Inferior parietal cortex (tissue), 1 donor: Measurements from ENCODE around the gene SRGAP1.
"Not testable (repeated sequence)": the region's sequence is repeated elsewhere in the genome, so short reads cannot be mapped to it uniquely, and the experiment has no call there.

ENCODE experiments used
- DNase-seq: peaks from one replicate; pipeline ENCODE4 v3.0.0-alpha.2; 2016; ENCODE audit errors: extremely low spot score

Gene SRGAP1

GRCh38 chr12:64122154-64122553 is 277.7 kb downstream of the SRGAP1 start:
- DNase-seq: no peak

GRCh38 chr12:64122995-64123394 is 278.5 kb downstream of the SRGAP1 start:
- no peak for DNase-seq

DNA sequence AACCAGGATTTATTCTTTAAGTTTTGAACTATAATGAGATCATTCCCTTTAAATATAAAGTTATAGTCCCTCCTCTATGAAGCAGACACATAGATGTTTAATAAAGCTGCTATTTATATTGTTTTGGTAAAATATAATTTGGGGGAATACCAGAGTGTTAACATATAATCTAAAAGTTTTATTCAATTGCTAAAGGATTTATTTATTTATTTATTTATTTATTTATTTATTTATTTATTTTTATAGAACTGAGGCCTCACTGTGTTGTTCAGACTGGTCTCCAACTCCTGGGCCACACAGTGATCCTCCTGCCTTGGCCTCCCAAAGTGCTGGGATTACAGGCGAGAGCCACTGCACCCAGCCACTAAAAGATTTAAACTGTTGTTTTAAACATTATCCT is 278.9 kb downstream of the SRGAP1 start:
- no peak for DNase-seq

GRCh38 chr12:64124511-64125197 is 280.2 kb downstream of the SRGAP1 start:
- no peak for DNase-seq

DNA sequence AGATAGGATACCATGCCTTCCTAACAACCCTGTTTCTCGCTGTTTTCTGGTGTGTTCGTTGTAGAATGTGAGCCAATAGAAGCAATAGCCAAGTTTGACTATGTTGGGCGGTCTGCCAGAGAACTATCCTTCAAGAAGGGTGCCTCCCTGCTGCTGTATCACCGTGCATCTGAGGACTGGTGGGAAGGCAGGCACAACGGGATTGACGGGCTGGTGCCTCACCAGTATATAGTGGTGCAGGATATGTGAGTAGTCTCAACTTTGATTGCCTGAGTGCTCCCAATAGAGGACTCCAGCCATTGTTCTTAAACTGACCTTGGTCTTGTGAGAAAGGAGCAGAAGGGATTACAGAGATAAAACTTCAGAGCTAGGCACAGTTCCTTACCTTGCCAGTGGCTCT is 281.4 kb downstream of the SRGAP1 start:
- DNase-seq: no peak

DNA sequence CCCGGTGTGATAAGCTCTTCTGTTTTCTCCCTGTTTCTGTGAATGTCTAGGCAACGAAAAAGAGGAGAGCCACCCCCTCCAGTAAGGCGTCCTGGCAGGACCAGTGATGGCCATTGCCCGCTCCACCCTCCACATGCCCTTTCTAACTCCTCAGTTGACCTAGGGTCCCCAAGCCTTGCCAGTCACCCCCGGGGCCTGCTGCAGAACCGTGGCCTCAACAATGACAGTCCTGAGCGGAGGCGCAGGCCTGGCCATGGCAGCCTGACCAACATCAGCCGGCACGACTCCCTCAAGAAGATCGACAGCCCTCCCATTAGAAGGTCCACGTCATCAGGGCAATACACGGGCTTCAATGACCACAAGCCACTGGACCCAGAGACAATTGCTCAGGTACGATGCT is 283.3 kb downstream of the SRGAP1 start:
- no peak for DNase-seq

DNA sequence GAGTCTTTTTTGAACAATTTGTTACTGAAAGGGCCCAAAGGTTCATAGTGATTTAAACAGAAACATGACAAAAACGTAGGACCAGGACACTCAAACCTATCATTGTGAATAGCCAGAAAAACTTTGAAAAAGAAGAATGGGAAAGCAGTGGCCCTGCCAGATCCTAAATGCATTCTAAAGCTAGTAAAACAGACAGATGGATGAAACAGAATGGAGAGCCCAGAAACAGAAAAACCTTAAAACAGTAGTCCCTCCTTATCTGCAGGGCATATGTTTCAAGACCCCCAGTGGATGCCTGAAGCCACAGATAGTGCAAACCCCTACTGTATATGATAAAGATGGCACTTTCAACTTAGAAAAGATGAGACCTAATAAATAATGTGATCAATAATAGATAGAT is 283.9 kb downstream of the SRGAP1 start:
- no peak for DNase-seq

GRCh38 chr12:64130476-64130875 is 286.0 kb downstream of the SRGAP1 start:
- DNase-seq: not testable (repeated sequence)

- not testable (repeated sequence) for DNase-seq
These were observed 287.0 kb downstream of the SRGAP1 start for GRCh38 chr12:64131456-64131855.

DNA sequence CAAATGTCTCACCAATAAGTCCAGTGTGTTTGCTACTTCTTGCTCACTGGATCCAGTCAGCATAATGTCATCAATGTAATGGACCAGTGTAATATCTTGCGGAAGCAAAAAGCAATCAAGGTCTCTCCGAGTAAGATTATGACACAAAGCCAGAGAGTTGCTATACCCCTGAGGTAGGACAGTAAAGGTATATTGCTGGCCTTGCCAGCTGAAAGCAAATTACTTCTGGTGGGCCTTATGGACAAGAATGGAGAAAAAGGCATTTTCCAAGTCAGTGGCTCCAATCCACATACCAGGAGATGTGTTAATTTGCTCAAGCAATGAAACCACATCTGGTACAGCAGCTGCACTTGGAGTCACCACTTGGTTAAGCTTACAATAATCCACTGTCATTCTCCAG is 288.2 kb downstream of the SRGAP1 start:
- DNase-seq: not testable (repeated sequence)

GRCh38 chr12:64137117-64137516 is 292.6 kb downstream of the SRGAP1 start:
- DNase-seq: no peak

GRCh38 chr12:64139021-64139420 is 294.5 kb downstream of the SRGAP1 start:
- DNase-seq: no peak

DNA sequence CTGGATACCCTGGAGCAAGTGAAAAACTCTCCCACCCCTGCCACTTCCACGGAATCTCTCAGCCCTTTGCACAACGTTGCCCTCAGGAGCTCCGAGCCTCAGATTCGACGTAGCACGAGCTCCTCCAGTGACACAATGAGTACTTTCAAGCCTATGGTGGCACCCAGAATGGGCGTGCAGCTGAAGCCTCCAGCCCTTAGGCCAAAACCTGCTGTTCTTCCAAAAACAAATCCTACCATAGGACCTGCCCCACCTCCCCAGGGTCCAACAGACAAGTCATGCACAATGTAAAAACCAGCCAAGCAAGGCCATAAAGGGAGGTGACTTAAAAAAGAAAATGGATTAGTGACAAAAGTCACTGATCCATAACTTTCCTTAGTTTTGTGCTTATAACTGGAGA is 297.9 kb downstream of the SRGAP1 start:
- no peak for DNase-seq

GRCh38 chr12:64142784-64143183 is 298.3 kb downstream of the SRGAP1 start:
- no peak for DNase-seq

DNA sequence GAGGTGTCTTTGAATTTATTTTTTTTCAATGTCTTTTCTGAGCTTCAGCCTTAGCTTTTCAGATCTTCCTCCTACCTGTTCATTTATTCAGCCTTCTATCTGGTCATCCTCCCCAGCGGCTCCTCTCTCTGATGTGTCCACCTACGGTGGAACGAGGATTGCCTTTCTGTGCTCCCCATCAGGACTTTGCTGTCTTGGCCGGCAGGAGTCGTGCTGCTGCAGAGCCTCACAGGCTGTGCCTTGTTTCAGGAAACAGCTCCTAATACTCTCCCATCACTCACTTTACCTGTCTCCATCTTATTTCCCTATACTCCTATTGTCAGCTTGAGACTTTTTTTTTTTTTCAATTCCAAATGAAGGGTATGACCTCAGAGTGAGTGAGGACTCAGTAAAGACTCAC is 300.7 kb downstream of the SRGAP1 start:
- no peak for DNase-seq

DNA sequence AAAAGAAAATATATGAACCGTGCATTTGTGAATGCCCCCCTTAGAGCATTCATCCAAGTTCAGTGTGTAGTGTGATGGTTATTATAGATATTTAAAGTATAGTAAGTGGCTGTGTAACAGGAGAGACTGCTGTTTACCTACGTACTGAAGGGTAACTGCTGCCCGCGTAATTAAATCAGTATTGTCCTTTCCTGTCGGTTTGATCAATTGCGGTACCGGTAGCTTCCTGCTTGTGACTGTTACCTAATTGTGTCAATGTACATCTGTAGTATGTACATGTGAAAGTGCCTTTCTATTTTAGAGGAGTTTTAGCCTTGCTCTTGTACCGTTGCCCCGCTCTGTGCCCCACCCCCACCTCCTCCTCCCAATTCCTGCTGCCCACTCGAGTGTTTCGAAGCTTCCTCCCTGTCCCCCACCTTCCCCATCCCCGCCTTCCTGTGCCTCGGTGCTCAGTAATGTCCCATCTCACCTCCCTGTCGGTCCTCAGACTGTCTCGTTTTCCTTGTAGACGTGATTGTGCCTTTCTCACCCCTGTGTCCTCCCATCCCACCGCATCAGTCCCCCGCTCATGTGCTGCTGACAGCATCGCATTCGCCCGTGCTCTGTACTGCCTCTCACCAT is 302.6 kb downstream of the SRGAP1 start:
- DNase-seq: no peak

DNA sequence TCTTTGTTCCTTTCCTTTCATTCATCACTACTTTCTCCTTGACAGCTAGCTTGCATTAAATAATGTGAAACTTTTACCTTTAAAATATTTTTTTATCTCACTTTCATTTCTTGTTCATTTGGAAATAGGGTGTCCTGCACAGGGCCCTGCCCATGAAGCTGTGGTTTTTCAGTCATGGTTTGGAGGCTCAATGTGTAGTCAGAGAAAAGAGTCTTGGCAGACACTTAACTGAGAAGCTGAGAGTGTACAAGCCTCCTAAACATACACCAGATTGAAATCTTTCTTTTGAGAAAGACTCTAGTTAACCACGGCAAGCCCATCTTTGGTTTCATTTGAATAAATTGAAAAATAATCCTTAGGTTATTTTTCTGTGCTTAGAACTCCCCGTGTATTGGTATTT is 303.4 kb downstream of the SRGAP1 start:
- no peak for DNase-seq

DNA sequence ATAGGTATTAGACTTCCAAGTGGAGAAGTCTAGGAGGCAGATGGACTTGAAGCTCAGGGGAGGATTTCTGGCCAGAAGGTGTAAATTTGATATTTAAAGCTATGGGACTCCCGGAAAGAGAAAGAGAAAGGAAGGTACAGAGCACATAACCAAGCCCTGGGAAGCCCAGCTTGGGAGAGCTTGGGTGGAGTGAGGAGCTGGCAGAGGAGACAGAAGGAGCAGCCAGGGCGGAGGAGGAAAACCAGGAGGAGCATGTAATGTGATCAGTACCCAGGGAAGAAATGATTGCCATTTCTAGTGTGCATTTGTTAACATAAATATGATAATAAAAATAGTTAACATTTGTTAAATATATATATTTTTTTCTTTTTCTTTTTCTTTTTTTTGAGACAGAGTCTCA is 310.2 kb downstream of the SRGAP1 start:
- no peak for DNase-seq

DNA sequence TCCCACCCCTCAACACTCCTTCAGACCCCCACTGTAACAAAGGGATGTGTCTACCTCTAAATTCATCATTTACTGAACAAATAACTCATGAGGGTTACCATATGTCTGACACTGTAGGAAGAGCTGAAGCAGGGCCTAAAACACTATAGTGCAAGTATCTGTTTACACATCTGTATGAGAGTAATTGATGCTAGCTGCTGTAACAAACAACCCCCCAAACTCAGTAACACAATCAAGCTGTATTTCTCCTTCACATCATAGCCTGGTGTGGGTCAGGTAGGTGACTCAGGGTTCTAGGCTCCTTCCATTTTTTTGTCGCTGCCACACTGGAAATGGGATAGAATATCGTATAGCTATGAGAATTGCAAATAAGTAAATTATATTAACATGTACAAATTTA is 312.6 kb downstream of the SRGAP1 start:
- no peak for DNase-seq

- DNase-seq: no peak
These were observed 315.7 kb downstream of the SRGAP1 start for GRCh38 chr12:64160021-64160710.

DNA sequence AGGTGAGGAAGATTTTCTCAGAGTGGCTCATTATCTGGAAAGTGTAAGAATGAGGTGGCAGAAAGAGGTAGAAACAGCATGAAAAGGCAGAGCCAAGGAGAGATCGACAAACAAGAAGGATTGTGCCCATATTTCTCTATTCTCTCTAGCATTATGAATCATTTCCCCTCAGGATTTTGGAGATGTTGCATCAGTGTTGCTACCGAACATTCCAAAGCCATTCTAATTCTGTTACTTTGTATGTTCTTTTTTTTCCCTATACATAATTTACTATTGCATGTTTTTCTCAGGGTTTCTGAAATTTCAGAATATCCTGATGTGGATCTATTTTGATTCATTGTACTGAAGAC is 316.2 kb downstream of the SRGAP1 start:
- no peak for DNase-seq

- DNase-seq: not testable (repeated sequence)
These were observed 322.1 kb downstream of the SRGAP1 start for GRCh38 chr12:64166606-64167005.

- DNase-seq: not testable (repeated sequence)
These were observed 322.5 kb downstream of the SRGAP1 start for GRCh38 chr12:64167041-64167440.
